ENCODE measurements around the gene RBMS3. TPM values are rescaled to one million over a fixed set of nuclear protein-coding genes. Genes with fewer than 3 reads are reported as not detected.

Gene RBMS3
- total RNA-seq, 2 donors from 2014 or later: 2.8 to 9.6 TPM

DNA sequence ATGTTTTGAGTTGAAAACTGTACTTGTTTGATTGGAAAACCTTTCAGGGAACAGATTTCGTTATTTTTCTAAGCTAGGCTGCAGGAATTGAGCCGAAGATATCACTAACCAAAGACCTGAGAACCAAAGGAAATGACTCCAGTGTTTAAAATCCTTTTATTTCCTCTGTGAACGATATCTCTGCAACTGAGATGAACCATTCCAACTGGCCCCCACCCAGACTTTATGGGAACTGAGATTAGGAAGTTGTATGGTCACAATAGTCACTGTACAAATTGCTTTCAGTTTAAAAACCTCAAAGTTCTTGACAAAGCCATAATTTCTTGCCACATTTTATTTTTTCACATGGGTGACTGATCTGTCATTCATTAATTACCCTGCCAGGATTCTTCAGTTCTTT, 232.4 kb downstream of the RBMS3 start:
- H3K9me3 ChIP-seq: no peaks in the 10 kb centered on the region
- no peaks in the 10 kb centered on the region for H3K27me3 ChIP-seq
- intact Hi-C loops (cut with DNase I): no loop called here
- TF ChIP-seq, protein P1, sequence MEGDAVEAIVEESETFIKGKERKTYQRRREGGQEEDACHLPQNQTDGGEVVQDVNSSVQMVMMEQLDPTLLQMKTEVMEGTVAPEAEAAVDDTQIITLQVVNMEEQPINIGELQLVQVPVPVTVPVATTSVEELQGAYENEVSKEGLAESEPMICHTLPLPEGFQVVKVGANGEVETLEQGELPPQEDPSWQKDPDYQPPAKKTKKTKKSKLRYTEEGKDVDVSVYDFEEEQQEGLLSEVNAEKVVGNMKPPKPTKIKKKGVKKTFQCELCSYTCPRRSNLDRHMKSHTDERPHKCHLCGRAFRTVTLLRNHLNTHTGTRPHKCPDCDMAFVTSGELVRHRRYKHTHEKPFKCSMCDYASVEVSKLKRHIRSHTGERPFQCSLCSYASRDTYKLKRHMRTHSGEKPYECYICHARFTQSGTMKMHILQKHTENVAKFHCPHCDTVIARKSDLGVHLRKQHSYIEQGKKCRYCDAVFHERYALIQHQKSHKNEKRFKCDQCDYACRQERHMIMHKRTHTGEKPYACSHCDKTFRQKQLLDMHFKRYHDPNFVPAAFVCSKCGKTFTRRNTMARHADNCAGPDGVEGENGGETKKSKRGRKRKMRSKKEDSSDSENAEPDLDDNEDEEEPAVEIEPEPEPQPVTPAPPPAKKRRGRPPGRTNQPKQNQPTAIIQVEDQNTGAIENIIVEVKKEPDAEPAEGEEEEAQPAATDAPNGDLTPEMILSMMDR (IDR thresholded peaks at IDR 0.05): no peak
- no peak overlapping the region for H3K9ac ChIP-seq (ENCODE audit: low read depth in 2 of 2, low read length in 2 of 2)
- DNase-seq: no peak
- no peak overlapping the region for H3K4me3 ChIP-seq
- H3K27ac ChIP-seq: no peak overlapping the region
- no peaks in the 10 kb centered on the region for H3K4me1 ChIP-seq
- no peaks in the 10 kb centered on the region for H3K36me3 ChIP-seq

DNA sequence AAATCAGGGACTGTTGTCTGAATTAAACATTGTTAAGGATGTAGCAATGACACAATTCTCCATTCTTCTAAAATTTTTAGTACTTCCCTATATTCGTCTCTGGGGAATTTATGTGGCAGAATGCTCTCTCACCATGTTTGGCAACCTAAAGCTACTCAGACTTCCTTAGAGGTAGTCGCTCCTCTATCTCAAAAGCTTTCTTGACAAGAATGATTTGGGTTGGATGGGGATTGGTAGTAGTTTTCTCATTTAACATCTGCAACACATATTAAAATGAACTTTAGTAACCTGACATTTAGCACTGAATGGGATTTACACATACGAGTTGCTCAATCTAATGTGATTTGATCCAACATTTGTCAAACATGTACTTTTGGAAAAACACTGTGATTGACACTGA, 233.3 kb downstream of the RBMS3 start:
- Histone ChIP-seq H3K4me1 (no peaks in the 10 kb centered on the region), H3K27me3 (no peaks in the 10 kb centered on the region), H3K9ac (ENCODE audit: low read depth in 2 of 2, low read length in 2 of 2) (no peak overlapping the region), H3K36me3 (no peaks in the 10 kb centered on the region), H3K4me3 (no peak overlapping the region), H3K9me3 (no peaks in the 10 kb centered on the region), H3K27ac (no peak overlapping the region)
- DNase-seq: no peak
- TF ChIP-seq, protein P1 (IDR thresholded peaks at IDR 0.05): no peak
- intact Hi-C loops (cut with DNase I): no loop called here

- Histone ChIP-seq H3K4me1 (no peaks in the 10 kb centered on the region), H3K27ac (no peak overlapping the region), H3K36me3 (no peaks in the 10 kb centered on the region), H3K9me3 (no peaks in the 10 kb centered on the region), H3K4me3 (no peak overlapping the region), H3K9ac (ENCODE audit: low read depth in 2 of 2, low read length in 2 of 2) (no peak overlapping the region), H3K27me3 (no peaks in the 10 kb centered on the region)
- intact Hi-C loops (cut with DNase I): no loop called here
- no peak for DNase-seq
- TF ChIP-seq, protein P1 (IDR thresholded peaks at IDR 0.05): no peak
Measured at GRCh38 chr3:29514912-29515311, 234.0 kb downstream of the RBMS3 start.

- TF ChIP-seq, protein P1 (IDR thresholded peaks at IDR 0.05): no peak
Measured at GRCh38 chr3:29515451-29515850, 234.6 kb downstream of the RBMS3 start.

GRCh38 chr3:29516164-29516563, 235.3 kb downstream of the RBMS3 start:
- TF ChIP-seq, protein P1 (IDR thresholded peaks at IDR 0.05): no peak
- DNase-seq: no peak
- Histone ChIP-seq H3K27me3 (no peaks in the 10 kb centered on the region), H3K4me3 (no peak overlapping the region), H3K9me3 (no peaks in the 10 kb centered on the region), H3K36me3 (no peaks in the 10 kb centered on the region), H3K27ac (no peak overlapping the region), H3K9ac (ENCODE audit: low read depth in 2 of 2, low read length in 2 of 2) (no peak overlapping the region), H3K4me1 (no peaks in the 10 kb centered on the region)
- intact Hi-C loops (cut with DNase I): no loop called here

More at GRCh38 chr3:29515451-29515850, 234.6 kb downstream of the RBMS3 start:
- Histone ChIP-seq H3K36me3 (no peaks in the 10 kb centered on the region), H3K9me3 (no peaks in the 10 kb centered on the region), H3K27ac (no peak overlapping the region), H3K9ac (ENCODE audit: low read depth in 2 of 2, low read length in 2 of 2) (no peak overlapping the region), H3K4me3 (no peak overlapping the region), H3K4me1 (no peaks in the 10 kb centered on the region), H3K27me3 (no peaks in the 10 kb centered on the region)
- DNase-seq: no peak
- intact Hi-C loops (cut with DNase I): no loop called here

GRCh38 chr3:29520764-29521163, 239.9 kb downstream of the RBMS3 start:
- H3K9me3 ChIP-seq: no peaks in the 10 kb centered on the region
- H3K4me1 ChIP-seq: no peaks in the 10 kb centered on the region
- no peak overlapping the region for H3K9ac ChIP-seq (ENCODE audit: low read depth in 2 of 2, low read length in 2 of 2)
- no peak for DNase-seq
- no peak overlapping the region for H3K4me3 ChIP-seq
- no peaks in the 10 kb centered on the region for H3K27me3 ChIP-seq
- intact Hi-C loops (cut with DNase I): no loop called here
- TF ChIP-seq, protein P1 (IDR thresholded peaks at IDR 0.05): no peak
- no peak overlapping the region for H3K27ac ChIP-seq
- H3K36me3 ChIP-seq: no peaks in the 10 kb centered on the region

Data from colonic mucosa (tissue), 4 donors.